A673 (cell line): ENCODE results near the gene C3orf20. TPM values are rescaled to one million over a fixed set of nuclear protein-coding genes. Genes with fewer than 3 reads are reported as not detected.

Experiments
- BruUV-seq: library from RNA; stranded (reverse); fragments of 400-500 nt; replicated peaks from 2 replicates; lab custom pipeline; 2021; lab: Mats Ljungman, UMichigan
- CTCF ChIA-PET: fragments of 300-600 bp; sonication (Branson Sonifier 250); formaldehyde crosslinking; loops from one replicate; lab custom pipeline; 2022; ENCODE audit warnings: antibody characterized with exemption; lab: Charles Lee
- POLR2A ChIA-PET: fragments of 300-600 bp; sonication (Branson Sonifier 250); formaldehyde crosslinking; loops from one replicate; lab custom pipeline; 2022; ENCODE audit warnings: antibody characterized with exemption; ENCODE audit not compliant: low non-redundant PET; lab: Charles Lee
- DNase-seq: peaks from one replicate; pipeline ENCODE4 v3.0.0-alpha.2; 2015; ENCODE audit warnings: low spot score
- H3K27ac ChIP-seq: fragments of 200-600 bp; sonication (generic); 2 replicates; pipeline ENCODE4 v1.5.1; 2016; ENCODE audit warnings: mixed run types, low read depth, mild to moderate bottlenecking, mixed read lengths, antibody characterized with exemption, low read length; ENCODE audit not compliant: poor library complexity, severe bottlenecking
- H3K27me3 ChIP-seq: fragments of 200-600 bp; sonication (generic); replicated peaks from 2 replicates; pipeline ENCODE4 v1.6.1; 2017; ENCODE audit warnings: mixed run types, low read depth, mild to moderate bottlenecking, mixed read lengths, antibody characterized with exemption, low read length; ENCODE audit not compliant: insufficient read depth, poor library complexity
- H3K36me3 ChIP-seq: fragments of 200-600 bp; sonication (generic); 2 replicates; pipeline ENCODE4 v1.6.1; 2016; ENCODE audit warnings: mixed run types, mild to moderate bottlenecking, mixed read lengths, antibody characterized with exemption, low read length; ENCODE audit not compliant: insufficient read depth, poor library complexity, severe bottlenecking
- H3K4me1 ChIP-seq: fragments of 200-600 bp; sonication (generic); 2 replicates; pipeline ENCODE4 v1.6.1; 2017; ENCODE audit warnings: mixed run types, mild to moderate bottlenecking, mixed read lengths, antibody characterized with exemption, low read length; ENCODE audit not compliant: insufficient read depth, poor library complexity, severe bottlenecking
- H3K4me3 ChIP-seq: fragments of 200-600 bp; sonication (generic); 2 replicates; pipeline ENCODE4 v1.5.1; 2016; ENCODE audit warnings: low read depth, mixed run types, mild to moderate bottlenecking, mixed read lengths, low read length; ENCODE audit not compliant: poor library complexity, severe bottlenecking
- H3K9me3 ChIP-seq: fragments of 200-600 bp; sonication (generic); 2 replicates; pipeline ENCODE4 v1.6.1; 2016; ENCODE audit warnings: mixed run types, low read depth, mild to moderate bottlenecking, mixed read lengths, antibody characterized with exemption, low read length; ENCODE audit not compliant: poor library complexity, severe bottlenecking
- EZH2 ChIP-seq: fragments of 200-600 bp; sonication (generic); IDR thresholded peaks from 2 replicates; pipeline ENCODE4 v1.6.1; 2017; ENCODE audit warnings: borderline replicate concordance, low read depth, mild to moderate bottlenecking, mixed read lengths, antibody characterized with exemption, low read length; ENCODE audit not compliant: poor library complexity, severe bottlenecking
- intact Hi-C: fragments of 100-400 bp; cut with micrococcal nuclease; formaldehyde crosslinking; loops from one replicate; pipeline ENCODE4 v1.10.0; 2022; ENCODE audit not compliant: unreplicated experiment
- total RNA-seq: library from RNA; stranded (reverse); gene quantifications from 2 replicates; pipeline ENCODE4 v1.2.3, GENCODE V29; 2021
- TF ChIP-seq, protein P1 (sequence below): fragments of 300-800, 200-600 bp; sonication (generic); conservative IDR thresholded peaks from 2 replicates; pipeline ENCODE4 v1.5.1; 2017; ENCODE audit warnings: low read depth, mild to moderate bottlenecking, antibody characterized with exemption, low read length, moderate library complexity, mixed read lengths

The C3orf20 gene
- total RNA-seq, 1 experiment from 2014 or later: 0.17 TPM

DNA sequence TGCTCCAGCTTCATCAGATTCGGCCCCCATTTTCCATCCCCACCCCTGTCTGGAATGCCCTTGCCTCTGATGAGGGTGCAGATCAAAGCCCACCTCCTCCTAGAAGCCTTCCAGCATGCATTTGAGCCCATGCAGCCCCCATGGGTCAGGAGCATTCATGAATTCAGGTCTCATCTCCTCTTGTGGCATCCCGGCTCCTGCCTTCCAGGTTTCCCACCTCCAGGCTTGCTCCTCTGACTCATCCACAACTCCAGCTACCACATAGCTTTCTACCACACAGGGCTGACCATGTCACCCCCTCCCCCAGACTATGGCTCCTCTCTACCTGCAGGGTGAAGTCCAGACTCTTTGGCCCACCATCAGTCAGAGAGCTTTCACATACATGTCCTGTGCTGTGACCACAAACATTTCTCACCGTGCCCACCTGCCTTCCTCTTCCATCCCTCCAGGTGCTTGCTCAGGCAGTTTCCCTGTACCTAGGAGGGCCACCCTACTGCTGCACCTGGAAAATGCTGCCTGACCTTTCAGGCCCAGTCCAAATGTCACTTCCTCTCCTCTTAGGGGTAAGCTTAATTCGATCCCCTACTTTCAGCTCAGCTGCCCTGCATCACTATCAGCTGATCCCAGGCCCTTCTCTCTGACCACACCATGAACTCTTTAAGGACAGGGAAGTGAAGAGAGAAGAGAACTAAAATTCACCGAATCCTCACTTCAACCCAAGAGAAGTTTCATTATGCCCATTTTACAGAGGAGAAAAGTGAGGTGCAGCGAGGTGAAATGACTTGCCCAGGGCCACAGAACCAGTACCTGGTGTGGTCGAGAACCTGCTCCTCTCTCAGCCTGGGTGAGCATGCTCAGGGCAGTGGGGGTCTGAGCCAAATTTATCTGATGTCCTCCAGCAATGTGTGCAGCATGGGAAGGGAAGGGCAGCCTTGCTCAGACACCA lies 130.2 kb downstream of the C3orf20 start:
- BruUV-seq: no TSS peak
- Histone ChIP-seq H3K27ac (no peak overlapping the region), H3K27me3 (peaks cover 66% of the 10 kb centered on the region), H3K9me3 (no peaks in the 10 kb centered on the region), H3K4me1 (no peaks in the 10 kb centered on the region), H3K4me3 (no peak overlapping the region), H3K36me3 (no peaks in the 10 kb centered on the region)
- TF ChIP-seq, protein P1, sequence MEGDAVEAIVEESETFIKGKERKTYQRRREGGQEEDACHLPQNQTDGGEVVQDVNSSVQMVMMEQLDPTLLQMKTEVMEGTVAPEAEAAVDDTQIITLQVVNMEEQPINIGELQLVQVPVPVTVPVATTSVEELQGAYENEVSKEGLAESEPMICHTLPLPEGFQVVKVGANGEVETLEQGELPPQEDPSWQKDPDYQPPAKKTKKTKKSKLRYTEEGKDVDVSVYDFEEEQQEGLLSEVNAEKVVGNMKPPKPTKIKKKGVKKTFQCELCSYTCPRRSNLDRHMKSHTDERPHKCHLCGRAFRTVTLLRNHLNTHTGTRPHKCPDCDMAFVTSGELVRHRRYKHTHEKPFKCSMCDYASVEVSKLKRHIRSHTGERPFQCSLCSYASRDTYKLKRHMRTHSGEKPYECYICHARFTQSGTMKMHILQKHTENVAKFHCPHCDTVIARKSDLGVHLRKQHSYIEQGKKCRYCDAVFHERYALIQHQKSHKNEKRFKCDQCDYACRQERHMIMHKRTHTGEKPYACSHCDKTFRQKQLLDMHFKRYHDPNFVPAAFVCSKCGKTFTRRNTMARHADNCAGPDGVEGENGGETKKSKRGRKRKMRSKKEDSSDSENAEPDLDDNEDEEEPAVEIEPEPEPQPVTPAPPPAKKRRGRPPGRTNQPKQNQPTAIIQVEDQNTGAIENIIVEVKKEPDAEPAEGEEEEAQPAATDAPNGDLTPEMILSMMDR: no peak
- DNase-seq: no peak
- ChIA-PET CTCF (interaction anchor here (0.6 kb wide), 1 partner anchor 59 kb away, joined by 3 read pairs; no protein-coding TSS in a partner anchor), POLR2A (no interaction called here)
- intact Hi-C loops: no loop called here

DNA sequence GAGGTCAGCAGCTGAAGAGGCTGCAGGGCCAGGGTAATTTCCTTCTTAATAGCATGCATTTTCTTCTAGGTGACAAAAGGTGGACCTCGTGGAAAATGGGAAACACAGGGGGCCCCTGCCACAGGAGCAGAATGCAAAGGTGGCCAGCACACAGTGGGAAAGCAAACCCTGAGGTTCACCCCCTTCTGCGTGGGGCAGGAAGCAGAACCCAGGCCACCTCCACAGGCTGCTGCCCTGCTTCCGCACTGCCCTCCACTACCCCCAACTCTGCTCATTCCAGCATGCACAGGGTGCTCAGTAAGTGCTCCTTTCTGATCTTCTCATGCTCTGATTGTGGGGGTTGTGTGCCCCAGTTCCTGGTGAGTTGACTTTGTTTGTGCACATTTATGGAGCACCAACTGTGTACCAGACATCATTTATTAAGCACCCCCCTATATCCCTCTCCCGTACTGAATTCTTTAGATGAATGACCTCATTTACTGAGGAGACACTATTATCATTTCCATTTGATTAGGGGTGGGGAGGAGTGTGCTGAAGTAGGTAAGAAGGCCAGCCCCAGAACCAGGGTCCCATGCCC lies 131.1 kb downstream of the C3orf20 start:
- no peak for TF ChIP-seq EZH2
- TF ChIP-seq, protein P1: no peak
- Histone ChIP-seq H3K4me3 (no peak overlapping the region), H3K9me3 (no peaks in the 10 kb centered on the region), H3K27ac (no peak overlapping the region), H3K36me3 (no peaks in the 10 kb centered on the region), H3K27me3 (peaks cover 73% of the 10 kb centered on the region), H3K4me1 (no peaks in the 10 kb centered on the region)
- ChIA-PET CTCF (no interaction called here), POLR2A (no interaction called here)
- BruUV-seq: no TSS peak
- DNase-seq: no peak
- intact Hi-C loops: no loop called here

DNA sequence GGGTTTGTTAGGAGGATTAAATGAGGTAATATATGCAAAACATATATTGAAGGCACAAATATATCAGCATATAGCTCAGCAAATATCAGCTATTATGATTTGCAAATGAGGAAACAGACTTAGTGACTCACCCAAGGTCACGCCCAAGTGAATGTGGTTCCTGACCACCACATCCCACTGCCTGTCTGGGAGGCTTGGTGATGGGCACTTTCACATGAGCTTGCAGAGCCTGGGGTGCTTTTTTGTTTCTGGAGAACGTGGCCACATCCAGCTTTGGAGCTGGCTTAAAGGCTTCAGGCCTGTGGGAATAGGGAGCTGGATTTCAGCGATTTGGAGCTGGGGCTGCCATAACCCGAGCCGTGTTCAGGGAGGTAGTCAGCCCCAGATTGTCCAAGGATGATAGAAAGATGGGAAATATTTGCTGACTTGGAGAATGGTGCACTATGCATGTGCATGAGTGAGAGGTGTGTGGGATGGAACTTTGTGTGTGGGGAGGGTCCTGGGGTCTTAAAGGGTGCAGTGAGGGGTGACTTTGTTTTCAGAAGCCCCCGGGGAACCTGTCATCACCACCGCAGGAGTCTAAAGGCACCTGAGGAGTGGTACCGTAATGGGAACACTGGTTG lies 131.8 kb downstream of the C3orf20 start:
- BruUV-seq: no TSS peak
- intact Hi-C loops: no loop called here
- TF ChIP-seq, protein P1: no peak
- no peak for TF ChIP-seq EZH2
- H3K9me3 ChIP-seq: no peaks in the 10 kb centered on the region
- POLR2A ChIA-PET: no interaction called here
- no peak overlapping the region for H3K27ac ChIP-seq
- H3K36me3 ChIP-seq: no peaks in the 10 kb centered on the region
- DNase-seq: no peak
- peaks cover 80% of the 10 kb centered on the region for H3K27me3 ChIP-seq
- CTCF ChIA-PET: no interaction called here
- H3K4me3 ChIP-seq: no peak overlapping the region
- H3K4me1 ChIP-seq: no peaks in the 10 kb centered on the region
